HT-29 (cell line): ENCODE measurements around the gene SIGLEC6. TPM values are rescaled to one million over a fixed set of nuclear protein-coding genes. Genes with fewer than 3 reads are reported as not detected.

Experiments
- DNase-seq: peaks from one replicate; pipeline ENCODE4 v3.0.0-alpha.2; 2015; ENCODE audit warnings: low spot score
- small RNA-seq: library from RNA; depleted of rRNA; stranded (forward); fragments of <200 nt; gene quantifications from one replicate; pipeline ENCODE3, GENCODE V24; 2014
- total RNA-seq: library from RNA; depleted of rRNA; stranded (reverse); fragments of >200 nt; shearing (Covaris generic); gene quantifications from 2 replicates; pipeline ENCODE4 v1.2.3, GENCODE V29; 2014; rRNA removed

SIGLEC6 gene
- total RNA-seq, 1 experiment from 2014 or later: not detected

DNA sequence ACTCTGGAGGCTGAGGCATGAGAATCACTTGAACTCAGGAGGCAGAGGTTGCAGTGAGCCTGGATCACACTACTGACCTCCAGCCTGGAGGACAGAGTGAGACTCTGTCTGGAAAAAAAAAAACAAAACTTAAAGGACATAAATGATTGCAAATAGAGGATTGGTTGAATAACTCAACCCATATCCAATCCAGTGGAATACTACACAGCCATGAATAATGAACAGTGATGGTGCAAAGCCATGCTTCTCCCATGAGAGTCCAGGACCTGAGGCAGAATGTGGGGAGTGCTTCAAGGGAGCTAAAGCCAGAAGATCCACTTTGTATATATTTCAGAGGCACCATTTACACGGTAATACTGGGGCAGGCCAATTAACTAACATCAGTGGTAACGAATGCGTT lies 55.3 kb downstream of the SIGLEC6 start:
- DNase-seq: no peak

DNA sequence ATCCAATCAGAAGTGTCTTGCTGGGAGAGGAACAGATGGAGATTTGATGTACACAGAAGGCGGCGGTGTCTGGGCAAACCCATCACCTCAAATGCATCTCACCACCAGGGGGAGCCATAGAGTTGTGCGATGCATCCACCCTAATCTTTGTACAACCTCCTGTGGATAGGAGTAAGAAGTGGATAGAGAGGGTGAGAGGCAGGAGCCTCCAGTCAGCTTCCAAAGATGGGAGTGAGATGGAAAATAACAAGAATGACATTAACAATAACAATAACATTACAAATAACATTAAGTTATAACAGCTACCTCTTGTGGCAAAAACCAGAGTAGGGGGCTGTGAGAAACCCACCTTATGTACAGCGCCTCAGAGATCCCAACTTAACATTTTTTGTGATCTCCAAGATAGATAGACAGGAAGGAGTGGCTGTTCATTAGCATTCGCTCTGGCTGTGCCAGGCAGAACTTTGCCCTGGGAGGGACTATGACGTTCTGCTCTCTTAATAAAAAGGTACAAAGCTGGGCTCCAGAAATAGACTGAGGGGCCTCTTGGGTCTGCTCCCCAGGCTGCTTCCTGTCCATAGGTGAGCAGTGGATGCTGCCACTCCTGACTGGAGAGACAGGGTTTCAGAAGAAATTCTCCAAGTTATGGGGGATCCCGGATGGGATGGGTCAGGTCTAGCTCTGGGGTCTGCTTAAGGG lies 58.3 kb downstream of the SIGLEC6 start:
- peak; percentile 98 for DNase-seq

DNA sequence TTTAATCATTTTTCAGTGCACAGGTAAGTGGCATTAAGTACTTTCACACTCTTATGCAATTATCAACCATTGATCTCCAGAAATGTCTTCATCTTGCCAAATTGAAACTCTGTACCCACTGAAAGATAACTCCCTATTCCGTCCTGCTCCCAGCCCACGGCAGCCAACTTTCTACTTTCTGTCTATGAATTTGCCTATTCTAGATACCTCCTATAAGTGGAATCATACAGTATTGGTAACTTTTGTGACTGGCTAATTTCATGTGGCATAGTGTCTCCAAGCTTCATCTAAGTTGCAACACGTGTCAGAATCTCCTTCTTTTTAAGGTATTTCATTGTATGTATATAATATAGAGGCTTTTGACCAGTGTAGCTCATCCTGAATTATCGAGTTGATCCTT lies 58.9 kb downstream of the SIGLEC6 start:
- DNase-seq: no peak

DNA sequence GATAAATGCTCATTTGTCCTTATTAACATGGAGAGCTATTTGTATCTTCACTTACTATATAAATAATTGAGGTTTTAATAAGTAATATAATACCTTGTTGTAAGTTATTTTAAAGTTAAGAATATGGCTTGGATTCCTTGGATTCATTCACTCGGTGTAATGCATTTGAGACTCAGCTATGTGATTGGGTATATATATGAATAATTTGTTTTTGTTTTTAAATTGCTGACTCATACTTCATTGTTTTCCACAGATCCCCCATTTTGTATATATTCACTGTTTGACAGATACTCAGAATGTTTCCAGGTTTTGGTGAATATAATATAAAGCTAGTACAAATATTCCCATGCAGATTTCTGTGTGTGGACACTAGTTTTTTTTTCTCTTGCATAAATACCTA lies 59.9 kb downstream of the SIGLEC6 start:
- DNase-seq: no peak

DNA sequence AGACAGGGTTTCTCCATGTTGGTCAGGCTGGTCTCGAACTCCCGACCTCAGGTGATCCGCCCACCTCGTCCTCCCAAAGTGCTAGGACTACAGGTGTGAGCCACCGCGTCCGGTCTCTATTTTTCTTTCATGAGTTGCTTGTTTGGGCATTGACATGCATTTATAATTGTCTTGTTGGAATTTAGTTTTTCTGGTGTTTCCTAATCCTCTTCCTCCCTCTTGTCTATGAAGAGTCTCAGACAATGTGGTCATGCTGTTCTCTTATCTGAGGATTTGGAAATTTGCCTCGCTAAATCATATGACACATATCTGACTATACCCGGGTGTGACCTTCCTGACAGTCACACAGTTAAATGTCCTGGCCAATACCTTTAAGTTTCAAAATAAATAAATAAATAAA lies 60.5 kb downstream of the SIGLEC6 start:
- no peak for DNase-seq

DNA sequence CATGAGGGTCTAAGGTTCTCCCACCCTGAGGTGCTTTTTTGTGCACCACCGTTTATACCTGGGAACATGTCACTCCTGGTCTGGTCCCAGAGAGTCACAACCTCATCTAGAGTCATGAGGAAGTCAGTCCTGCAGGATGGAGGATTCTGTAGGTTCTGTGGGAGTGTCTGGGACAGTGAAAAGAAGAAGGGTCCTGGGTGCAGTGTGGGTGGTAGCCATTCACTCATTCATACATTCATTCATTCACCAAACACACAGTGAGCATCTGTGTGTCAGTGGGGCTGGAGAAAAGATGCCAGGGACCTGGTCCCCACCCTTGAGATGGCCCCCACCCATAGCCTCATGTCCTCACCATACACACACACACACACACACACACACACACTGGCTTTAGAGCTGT lies 61.8 kb downstream of the SIGLEC6 start:
- DNase-seq: no peak

DNA sequence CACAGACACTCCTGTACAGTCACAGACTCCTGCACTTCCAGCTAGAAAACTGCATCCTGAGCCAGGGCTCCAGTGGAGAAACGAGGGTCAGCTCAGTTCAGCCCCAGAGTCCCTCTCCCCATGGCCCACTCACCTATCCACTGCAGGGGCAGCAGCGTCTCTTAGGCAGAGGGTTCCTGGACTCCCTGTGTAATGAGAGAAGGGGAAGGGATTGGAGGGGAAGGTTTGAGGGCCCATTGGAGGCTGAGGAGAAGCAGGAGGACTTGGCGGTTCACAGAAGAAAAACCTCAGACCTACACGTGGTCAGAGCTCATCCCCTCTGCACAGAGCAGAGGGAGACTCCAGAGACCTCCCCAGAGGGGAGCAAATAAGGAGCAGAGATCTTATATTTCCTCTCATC lies 62.3 kb downstream of the SIGLEC6 start:
- DNase-seq: no peak

DNA sequence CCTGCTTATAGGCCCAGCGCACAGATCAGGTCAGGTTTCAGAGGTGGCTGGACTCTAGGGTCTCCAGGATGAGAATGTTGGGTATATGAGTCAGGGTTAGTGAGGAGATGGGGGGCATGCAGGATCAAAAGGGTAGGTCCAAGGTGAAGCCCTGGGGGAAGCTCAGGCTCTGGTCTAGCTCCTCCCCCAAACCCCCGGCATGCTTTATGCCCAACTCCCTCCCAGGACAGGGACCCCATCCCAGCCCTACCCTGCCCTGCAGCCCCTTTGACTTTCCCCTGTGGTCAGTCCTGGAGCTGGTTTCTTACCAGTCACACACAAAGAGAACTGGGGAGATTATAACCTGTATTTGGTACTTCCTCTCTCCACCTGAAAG lies 62.9 kb downstream of the SIGLEC6 start:
- DNase-seq: no peak

DNA sequence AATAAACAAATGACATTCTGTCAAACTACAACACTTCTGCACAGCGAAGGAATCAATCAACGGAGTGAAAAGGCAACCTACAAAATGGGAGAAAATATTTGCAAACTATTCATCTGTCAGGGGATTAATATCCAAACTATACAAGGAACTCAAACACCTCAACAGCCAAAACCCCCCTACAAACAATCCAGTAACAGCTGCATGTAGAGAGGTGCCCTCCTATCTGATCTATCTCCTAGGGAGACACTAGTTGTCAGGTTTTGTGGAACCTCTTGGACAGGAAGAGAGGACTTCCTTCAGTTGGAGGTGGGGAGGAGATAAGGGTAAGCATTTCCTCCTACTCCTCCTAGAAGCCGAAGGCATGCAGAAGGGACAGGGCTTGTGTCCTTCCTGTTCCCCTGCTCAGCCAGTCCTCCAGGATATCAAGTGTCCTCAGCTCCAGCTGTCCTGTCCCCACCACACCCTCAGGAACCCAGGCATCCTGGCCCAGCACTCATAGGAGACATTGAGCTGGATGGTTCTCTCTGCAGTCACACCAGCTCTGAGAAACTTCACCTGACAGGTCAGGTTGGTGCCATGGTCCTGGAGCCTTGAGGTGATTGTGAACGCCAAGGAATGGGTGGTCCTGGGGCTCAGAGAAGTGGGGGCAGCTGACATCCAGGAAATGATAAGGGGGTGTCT lies 63.5 kb downstream of the SIGLEC6 start:
- peak; percentile 13 for DNase-seq

Small RNAs within 50 kb of the gene (small RNA-seq; reads per million reads assigned to genes)
- gene AC020914.3: not detected

Other genes starting within 250 kb of the SIGLEC6 start
- not detected in 2 replicates for gene IGLON5, start 220.0 kb downstream of the SIGLEC6 start, total RNA-seq
- gene VSIG10L, start 189.5 kb downstream of the SIGLEC6 start, total RNA-seq: 35.1 and 42.6 TPM in 2 replicates
- 375 and 384 TPM in 2 replicates for gene ETFB, start 165.3 kb downstream of the SIGLEC6 start, total RNA-seq
- 0.81 and 1.8 TPM in 2 replicates for gene CLDND2, start 162.7 kb downstream of the SIGLEC6 start, total RNA-seq
- gene NKG7, start 159.0 kb downstream of the SIGLEC6 start, total RNA-seq: not detected in 2 replicates
- gene LIM2, start 143.7 kb downstream of the SIGLEC6 start, total RNA-seq: not detected in 2 replicates
- not detected in 2 replicates for gene C19orf84, start 141.1 kb downstream of the SIGLEC6 start, total RNA-seq
- not detected in 2 replicates for gene SIGLEC10, start 114.0 kb downstream of the SIGLEC6 start, total RNA-seq
- gene SIGLEC8, start 73.2 kb downstream of the SIGLEC6 start, total RNA-seq: not detected in 2 replicates
- gene CEACAM18, start 53.1 kb downstream of the SIGLEC6 start, total RNA-seq: not detected in 2 replicates
- gene SIGLEC12, start 29.9 kb downstream of the SIGLEC6 start, total RNA-seq: not detected in 2 replicates
- gene ZNF175, start 39.6 kb upstream of the SIGLEC6 start, total RNA-seq: 1.1 and 1.8 TPM in 2 replicates
- not detected in 2 replicates for gene SIGLEC5, start 98.7 kb upstream of the SIGLEC6 start, total RNA-seq
- not detected in 2 replicates for gene SIGLEC14, start 115.2 kb upstream of the SIGLEC6 start, total RNA-seq
- gene SPACA6, start 161.7 kb upstream of the SIGLEC6 start, total RNA-seq: 13.6 and 17.8 TPM in 2 replicates
- gene HAS1, start 192.3 kb upstream of the SIGLEC6 start, total RNA-seq: 0.05 TPM in 1 of 2 replicates, not detected in the other
- not detected in 2 replicates for gene FPR1, start 220.2 kb upstream of the SIGLEC6 start, total RNA-seq
- not detected in 2 replicates for gene FPR2, start 229.5 kb upstream of the SIGLEC6 start, total RNA-seq